Heart left ventricle (tissue), 16 donors: ENCODE measurements around the gene C1QTNF6. TPM values are rescaled to one million over a fixed set of nuclear protein-coding genes. Genes with fewer than 3 reads are reported as not detected.
A peak's percentile ranks its signal among the peaks of the same experiment; 100 is the strongest.

Experiments
- ATAC-seq, 4 donors: fragments of 200-7000 bp; cut with Tn5 transposase; one replicate each; pipeline ENCODE4 v1.9.1; 2020 to 2022; ENCODE audit warnings: moderate library complexity in 4 of 4, mild to moderate bottlenecking in 3 of 4, moderate number of reproducible peaks in 1 of 4
- DNase-seq, 5 donors: peaks; one replicate each; pipeline ENCODE4 v3.0.0-alpha.2; 2020
- H3K27ac ChIP-seq, 12 donors: fragments of 200-600 bp; sonication (generic) in 4 of 12; one replicate each; pipeline versions ENCODE4 v1.5.0 to v1.8.0; 2016 to 2022; ENCODE audit warnings: mild to moderate bottlenecking in 2 of 12
- H3K27me3 ChIP-seq, 9 donors: fragments of 200-600 bp; sonication (generic) in 2 of 9; one replicate each; pipeline versions ENCODE4 v1.5.1 to v1.8.0; 2016 to 2022; ENCODE audit warnings: mild to moderate bottlenecking in 3 of 9
- H3K36me3 ChIP-seq, 9 donors: fragments of 200-600 bp; sonication (generic) in 2 of 9; one replicate each; pipeline versions ENCODE4 v1.5.0 to v1.8.0; 2018 to 2022; ENCODE audit warnings: mild to moderate bottlenecking in 2 of 9
- H3K4me1 ChIP-seq, 12 donors: fragments of 200-600 bp; sonication (generic) in 4 of 12; one replicate each; pipeline versions ENCODE4 v1.5.0 to v1.8.0; 2016 to 2022; ENCODE audit warnings: mild to moderate bottlenecking in 3 of 12
- H3K4me3 ChIP-seq, 12 donors: fragments of 200-600 bp; sonication (generic) in 4 of 12; one replicate each; pipeline versions ENCODE4 v1.5.0 to v1.8.0; 2017 to 2022; ENCODE audit warnings: mild to moderate bottlenecking in 9 of 12, moderate library complexity in 4 of 12
- H3K9me3 ChIP-seq, 12 donors: fragments of 200-600 bp; sonication (generic) in 4 of 12; one replicate each; pipeline versions ENCODE4 v1.5.0 to v1.8.0; 2016 to 2022; ENCODE audit warnings: mild to moderate bottlenecking in 1 of 12
- CTCF ChIP-seq, 12 donors: fragments of 200-600 bp; sonication (generic) in 4 of 12; IDR thresholded peaks; one replicate each; pipeline versions ENCODE4 v1.5.0 to v1.8.0; 2018 to 2022; ENCODE audit warnings: antibody characterized with exemption in 12 of 12, mild to moderate bottlenecking in 5 of 12
- POLR2A ChIP-seq, 2 donors: fragments of 450-650 bp; IDR thresholded peaks; one replicate each; pipeline ENCODE4 v1.6.1; 2017; ENCODE audit warnings: antibody characterized with exemption in 2 of 2, mild to moderate bottlenecking in 2 of 2, moderate library complexity in 2 of 2
- WGBS, 4 donors: extraction: QIAGEN DNeasy Blood & Tissue Kit in 2 of 4; methylation state at CpG; one replicate each; pipeline versions ENCODE4 v1.1.5 to v1.1.7; 2013 to 2018; 5-methylcytosine and 5-hydroxymethylcytosine counted together
- intact Hi-C, 10 donors: fragments of 100-400 bp; cut with DNase I; formaldehyde crosslinking; loops; one replicate each; pipeline versions ENCODE4 v1.11.1 to v1.14.2; 2022
- polyA plus RNA-seq, 2 donors: library from polyadenylated mRNA; stranded (reverse); fragments of 200-250 nt; gene quantifications; one replicate each; pipeline ENCODE4 v1.2.3, GENCODE V29; 2013
- total RNA-seq, 9 donors: library from RNA; depleted of rRNA in 2 of 9; stranded (reverse); fragments of >200 nt in 2 of 9; fragmentation: NEBNext Ultra II Directional in 3 of 9; extraction: Animal tissue kit (Norgen Biotek cat#: 25700) in 3 of 9; gene quantifications; one replicate each; pipeline versions ENCODE4 v1.1.0 to v1.2.4, GENCODE V29; 2016 to 2023
- donor health status: ischemic (EF 13 %, LVEDD 7.1; RV severe dilation, severe dysfunction).
- donor health status: healthy with polysubstance abuse.
- donor health status: DM: no; HTN: yes; CAD: no.
- donor health status: DM: no; HTN: no; CAD: no.
- donor health status: ischemic (EF 25% LVEDD 6.9; RV normal size, moderate dysfunction).
- donor health status: ischemic (EF 25% LVEDD 5.7; RV mildly dilated, moderate dysfunction).
- donor health status: healthy.
- donor health status: DM: yes; HTN: yes; CAD: no.
- donor health status: ischemic (EF 35%, LVEDD 5.7; RV mildly dilated, moderate dysfunction).
- donor health status: nonischemic (EF 11% LVEDD 7.7; RV severe dilation, severe dysfunction).
- donor health status: DM: yes; HTN: yes; CAD: no.
- donor health status: PGD.
- donor health status: ischemic (EF 29% LVEDD 5.4; RV normal size, mild dysfunction).
- donor health status: nonischemic (EF 23%, LVEDD 6.1; RV moderate dilation, normal function).

Gene C1QTNF6
- total and polyA plus RNA-seq, 11 donors = 0.31 to 11.9 (median 1.4) TPM

- Histone ChIP-seq H3K27me3 (no peaks in the 10 kb centered on the region), H3K36me3 (no peaks in the 10 kb centered on the region), H3K9me3 (no peaks in the 10 kb centered on the region), H3K4me1 (peaks cover 24 to 56% (median 47%) of the 10 kb centered on the region in 12 donors), H3K4me3 (no peak overlapping the region), H3K27ac (peak overlapping the region in 1 of 12 donors; percentile 97)
- intact Hi-C loops = loop anchor here in 3 of 10 donors (5.0 to 10.0 kb wide), 3 partner anchors 117 to 420 kb away; partner anchors contain the start of gene IFT27 (in 1 of the 3)
- TF ChIP-seq CTCF (IDR thresholded peaks at IDR 0.05) (no peak), POLR2A (IDR thresholded peaks at IDR 0.05) (no peak)
- ATAC-seq (no peak), DNase-seq (no peak)
- WGBS, 4 donors = 91 to 95% (median 93%) methylated on average over 3 of the region's 3 CpGs
Measured at GRCh38 chr22:37194750-37195149, 6.7 kb upstream of the C1QTNF6 start.

GRCh38 chr22:37193629-37194191, 5.7 kb upstream of the C1QTNF6 start:
- DNase-seq (peak in 3 of 5 donors; percentile 24 to 44 (median 31)), ATAC-seq (no peak)
- TF ChIP-seq POLR2A (IDR thresholded peaks at IDR 0.05) = no peak
- TF ChIP-seq CTCF (IDR thresholded peaks at IDR 0.05) = no peak
- no peaks in the 10 kb centered on the region for H3K9me3 ChIP-seq
- H3K36me3 ChIP-seq = no peaks in the 10 kb centered on the region
- H3K4me3 ChIP-seq = no peak overlapping the region
- 49 to 57% (median 53%) methylated on average over 10 of the region's 10 CpGs for WGBS, 4 donors
- intact Hi-C loops = loop anchor here in 1 of 10 donors (10.0 kb wide), 1 partner anchor 419 kb away; the partner anchor contains the start of gene IFT27
- peaks cover 24 to 62% (median 51%) of the 10 kb centered on the region in 12 donors for H3K4me1 ChIP-seq
- H3K27me3 ChIP-seq = no peaks in the 10 kb centered on the region
- peak overlapping the region in 9 of 12 donors; percentile 18 to 97 (median 38) for H3K27ac ChIP-seq

GRCh38 chr22:37192741-37193140, 4.7 kb upstream of the C1QTNF6 start:
- ATAC-seq (no peak), DNase-seq (no peak)
- TF ChIP-seq CTCF (IDR thresholded peaks at IDR 0.05) (no peak), POLR2A (IDR thresholded peaks at IDR 0.05) (no peak)
- intact Hi-C loops = loop anchor here in 1 of 10 donors (10.0 kb wide), 1 partner anchor 418 kb away; the partner anchor contains the start of gene IFT27
- Histone ChIP-seq H3K27ac (peak overlapping the region in 2 of 12 donors; percentile 39 to 97), H3K27me3 (no peaks in the 10 kb centered on the region), H3K36me3 (no peaks in the 10 kb centered on the region), H3K4me3 (no peak overlapping the region), H3K4me1 (peaks cover 22 to 65% (median 54%) of the 10 kb centered on the region in 12 donors), H3K9me3 (no peaks in the 10 kb centered on the region)
- 98 to 100% (median 99%) methylated on average over 1 of the region's 1 CpG for WGBS, 4 donors

- intact Hi-C loops = loop anchor here in 1 of 10 donors (10.0 kb wide), 1 partner anchor 417 kb away; the partner anchor contains the start of gene IFT27
- Histone ChIP-seq H3K9me3 (no peaks in the 10 kb centered on the region), H3K36me3 (no peaks in the 10 kb centered on the region), H3K4me3 (no peak overlapping the region), H3K27me3 (no peaks in the 10 kb centered on the region), H3K27ac (no peak overlapping the region), H3K4me1 (peaks cover 16 to 65% (median 53%) of the 10 kb centered on the region in 12 donors)
- DNase-seq (no peak), ATAC-seq (no peak)
- TF ChIP-seq POLR2A (IDR thresholded peaks at IDR 0.05) = no peak
- no peak for TF ChIP-seq CTCF (IDR thresholded peaks at IDR 0.05)
- 83 to 89% (median 86%) methylated on average over 2 of the region's 2 CpGs for WGBS, 4 donors
Measured at GRCh38 chr22:37192204-37192603, 4.2 kb upstream of the C1QTNF6 start.
